Hematopoietic multipotent progenitor cell treated with erythropoietin and hydrocortisone succinate and interleukin-3 and kit ligand, for 6 days (in vitro differentiated cells): Measurements from ENCODE around the gene CYB5D1.

ENCODE experiments used
- DNase-seq: peaks from one replicate; pipeline ENCODE4 v3.0.0-alpha.2; 2015

Gene CYB5D1

DNA sequence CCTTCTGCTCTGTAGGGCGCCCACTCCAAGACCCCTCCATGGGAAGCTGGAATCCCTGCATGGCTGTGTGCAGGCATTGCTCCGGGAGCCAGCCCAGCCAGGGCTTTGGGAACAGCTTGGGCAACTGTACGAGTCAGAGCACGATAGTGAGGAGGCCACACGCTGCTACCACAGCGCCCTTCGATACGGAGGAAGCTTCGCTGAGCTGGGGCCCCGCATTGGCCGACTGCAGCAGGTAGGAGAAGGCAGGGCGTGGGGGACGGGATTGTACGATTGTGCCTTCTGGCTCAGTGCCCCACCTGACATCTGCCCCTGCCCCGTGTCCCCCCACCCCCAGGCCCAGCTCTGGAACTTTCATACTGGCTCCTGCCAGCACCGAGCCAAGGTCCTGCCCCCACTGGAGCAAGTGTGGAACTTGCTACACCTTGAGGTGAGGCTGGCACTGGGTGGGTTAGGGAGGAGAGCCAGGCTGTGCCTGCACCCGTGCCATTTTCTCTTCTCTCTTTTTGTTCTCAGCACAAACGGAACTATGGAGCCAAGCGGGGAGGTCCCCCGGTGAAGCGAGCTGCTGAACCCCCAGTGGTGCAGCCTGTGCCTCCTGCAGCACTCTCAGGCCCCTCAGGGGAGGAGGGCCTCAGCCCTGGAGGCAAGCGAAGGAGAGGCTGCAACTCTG lies 11.6 kb upstream of the CYB5D1 start:
- DNase-seq = no peak

DNA sequence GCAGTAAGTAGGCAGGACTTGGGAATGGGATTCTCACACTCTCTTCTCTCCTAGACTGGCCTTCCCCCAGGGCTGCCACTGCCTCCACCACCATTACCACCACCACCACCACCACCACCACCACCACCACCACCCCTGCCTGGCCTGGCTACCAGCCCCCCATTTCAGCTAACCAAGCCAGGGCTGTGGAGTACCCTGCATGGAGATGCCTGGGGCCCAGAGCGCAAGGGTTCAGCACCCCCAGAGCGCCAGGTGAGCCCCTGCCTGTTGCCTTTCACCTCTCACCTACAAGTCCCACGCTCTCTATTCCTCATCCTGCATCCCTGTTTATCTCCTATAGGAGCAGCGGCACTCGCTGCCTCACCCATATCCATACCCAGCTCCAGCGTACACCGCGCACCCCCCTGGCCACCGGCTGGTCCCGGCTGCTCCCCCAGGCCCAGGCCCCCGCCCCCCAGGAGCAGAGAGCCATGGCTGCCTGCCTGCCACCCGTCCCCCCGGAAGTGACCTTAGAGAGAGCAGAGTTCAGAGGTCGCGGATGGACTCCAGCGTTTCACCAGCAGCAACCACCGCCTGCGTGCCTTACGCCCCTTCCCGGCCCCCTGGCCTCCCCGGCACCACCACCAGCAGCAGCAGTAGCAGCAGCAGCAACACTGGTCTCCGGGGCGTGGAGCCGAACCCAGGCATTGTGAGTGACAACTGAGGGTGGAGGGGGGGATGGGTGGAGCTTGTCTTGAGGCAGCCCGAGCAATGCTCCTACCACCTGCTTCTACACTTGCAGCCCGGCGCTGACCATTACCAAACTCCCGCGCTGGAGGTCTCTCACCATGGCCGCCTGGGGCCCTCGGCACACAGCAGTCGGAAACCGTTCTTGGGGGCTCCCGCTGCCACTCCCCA lies 10.8 kb upstream of the CYB5D1 start:
- DNase-seq = no peak

DNA sequence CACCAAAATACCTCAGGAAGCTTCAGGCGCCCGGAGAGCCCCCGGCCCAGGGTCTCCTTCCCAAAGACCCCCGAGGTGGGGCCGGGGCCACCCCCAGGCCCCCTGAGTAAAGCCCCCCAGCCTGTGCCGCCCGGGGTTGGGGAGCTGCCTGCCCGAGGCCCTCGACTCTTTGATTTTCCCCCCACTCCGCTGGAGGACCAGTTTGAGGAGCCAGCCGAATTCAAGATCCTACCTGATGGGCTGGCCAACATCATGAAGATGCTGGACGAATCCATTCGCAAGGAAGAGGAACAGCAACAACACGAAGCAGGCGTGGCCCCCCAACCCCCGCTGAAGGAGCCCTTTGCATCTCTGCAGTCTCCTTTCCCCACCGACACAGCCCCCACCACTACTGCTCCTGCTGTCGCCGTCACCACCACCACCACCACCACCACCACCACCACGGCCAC lies 9.6 kb upstream of the CYB5D1 start:
- no peak for DNase-seq

DNA sequence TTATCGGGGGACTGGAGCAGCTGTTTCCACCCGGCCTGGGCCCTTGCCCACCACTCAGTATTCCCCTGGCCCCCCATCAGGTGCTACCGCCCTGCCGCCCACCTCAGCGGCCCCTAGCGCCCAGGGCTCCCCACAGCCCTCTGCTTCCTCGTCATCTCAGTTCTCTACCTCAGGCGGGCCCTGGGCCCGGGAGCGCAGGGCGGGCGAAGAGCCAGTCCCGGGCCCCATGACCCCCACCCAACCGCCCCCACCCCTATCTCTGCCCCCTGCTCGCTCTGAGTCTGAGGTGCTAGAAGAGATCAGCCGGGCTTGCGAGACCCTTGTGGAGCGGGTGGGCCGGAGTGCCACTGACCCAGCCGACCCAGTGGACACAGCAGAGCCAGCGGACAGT lies 9.1 kb upstream of the CYB5D1 start:
- DNase-seq = no peak

DNA sequence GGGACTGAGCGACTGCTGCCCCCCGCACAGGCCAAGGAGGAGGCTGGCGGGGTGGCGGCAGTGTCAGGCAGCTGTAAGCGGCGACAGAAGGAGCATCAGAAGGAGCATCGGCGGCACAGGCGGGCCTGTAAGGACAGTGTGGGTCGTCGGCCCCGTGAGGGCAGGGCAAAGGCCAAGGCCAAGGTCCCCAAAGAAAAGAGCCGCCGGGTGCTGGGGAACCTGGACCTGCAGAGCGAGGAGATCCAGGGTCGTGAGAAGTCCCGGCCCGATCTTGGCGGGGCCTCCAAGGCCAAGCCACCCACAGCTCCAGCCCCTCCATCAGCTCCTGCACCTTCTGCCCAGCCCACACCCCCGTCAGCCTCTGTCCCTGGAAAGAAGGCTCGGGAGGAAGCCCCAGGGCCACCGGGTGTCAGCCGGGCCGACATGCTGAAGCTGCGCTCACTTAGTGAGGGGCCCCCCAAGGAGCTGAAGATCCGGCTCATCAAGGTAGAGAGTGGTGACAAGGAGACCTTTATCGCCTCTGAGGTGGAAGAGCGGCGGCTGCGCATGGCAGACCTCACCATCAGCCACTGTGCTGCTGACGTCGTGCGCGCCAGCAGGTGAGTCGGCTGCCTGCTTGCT lies 8.6 kb upstream of the CYB5D1 start:
- no peak for DNase-seq

DNA sequence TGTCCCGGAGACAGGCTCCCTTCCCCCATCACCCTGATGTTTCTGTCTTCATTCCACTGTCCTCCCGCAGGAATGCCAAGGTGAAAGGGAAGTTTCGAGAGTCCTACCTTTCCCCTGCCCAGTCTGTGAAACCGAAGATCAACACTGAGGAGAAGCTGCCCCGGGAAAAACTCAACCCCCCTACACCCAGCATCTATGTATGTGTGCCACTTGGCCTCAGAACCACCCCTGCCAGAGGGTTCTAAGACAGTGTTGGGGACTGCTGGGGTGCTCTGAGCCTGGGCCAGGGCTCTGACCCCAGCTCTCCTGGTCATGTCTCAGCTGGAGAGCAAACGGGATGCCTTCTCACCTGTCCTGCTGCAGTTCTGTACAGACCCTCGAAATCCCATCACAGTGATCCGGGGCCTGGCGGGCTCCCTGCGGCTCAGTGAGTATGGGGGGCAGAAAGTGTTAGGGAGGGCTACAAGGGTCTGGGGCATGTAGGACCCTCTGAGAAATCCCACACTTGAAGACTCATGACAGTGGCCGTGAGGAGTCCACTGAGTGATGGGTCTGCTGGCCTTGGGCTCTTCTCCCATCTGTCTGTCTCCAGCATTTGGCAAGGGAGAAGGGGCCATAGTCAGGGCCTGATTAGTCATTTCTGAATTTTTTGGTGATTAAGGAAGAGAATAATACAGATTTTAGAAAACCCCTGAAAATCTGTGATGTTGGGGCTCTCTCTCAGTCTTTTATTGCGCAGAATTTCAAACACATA lies 7.9 kb upstream of the CYB5D1 start:
- DNase-seq = no peak

DNA sequence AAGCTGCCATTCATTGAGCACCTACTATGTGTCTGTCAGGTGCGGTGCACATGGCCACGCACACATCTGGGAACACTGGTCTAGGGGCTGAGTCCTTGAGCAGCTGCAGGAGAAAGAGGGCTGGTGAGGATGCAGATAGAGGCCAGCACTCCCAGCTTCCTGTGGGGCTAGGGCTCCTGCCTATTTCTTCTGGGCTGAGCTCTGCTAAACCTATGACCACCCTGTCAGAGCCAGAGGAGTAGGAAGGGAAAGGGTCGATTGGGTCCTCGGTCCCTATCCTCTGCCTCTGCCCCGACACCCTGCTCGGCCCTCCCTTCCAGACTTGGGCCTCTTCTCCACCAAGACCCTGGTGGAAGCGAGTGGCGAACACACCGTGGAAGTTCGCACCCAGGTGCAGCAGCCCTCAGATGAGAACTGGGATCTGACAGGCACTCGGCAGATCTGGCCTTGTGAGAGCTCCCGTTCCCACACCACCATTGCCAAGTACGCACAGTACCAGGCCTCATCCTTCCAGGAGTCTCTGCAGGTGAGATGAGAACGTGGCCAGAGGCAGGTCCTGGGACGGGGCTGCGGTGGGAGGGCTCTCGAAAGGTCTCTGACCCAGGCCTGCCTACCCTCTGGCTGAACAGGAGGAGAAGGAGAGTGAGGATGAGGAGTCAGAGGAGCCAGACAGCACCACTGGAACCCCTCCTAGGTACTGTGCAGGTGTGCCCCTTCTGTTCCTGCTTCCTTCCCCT lies 6.9 kb upstream of the CYB5D1 start:
- DNase-seq = no peak

DNA sequence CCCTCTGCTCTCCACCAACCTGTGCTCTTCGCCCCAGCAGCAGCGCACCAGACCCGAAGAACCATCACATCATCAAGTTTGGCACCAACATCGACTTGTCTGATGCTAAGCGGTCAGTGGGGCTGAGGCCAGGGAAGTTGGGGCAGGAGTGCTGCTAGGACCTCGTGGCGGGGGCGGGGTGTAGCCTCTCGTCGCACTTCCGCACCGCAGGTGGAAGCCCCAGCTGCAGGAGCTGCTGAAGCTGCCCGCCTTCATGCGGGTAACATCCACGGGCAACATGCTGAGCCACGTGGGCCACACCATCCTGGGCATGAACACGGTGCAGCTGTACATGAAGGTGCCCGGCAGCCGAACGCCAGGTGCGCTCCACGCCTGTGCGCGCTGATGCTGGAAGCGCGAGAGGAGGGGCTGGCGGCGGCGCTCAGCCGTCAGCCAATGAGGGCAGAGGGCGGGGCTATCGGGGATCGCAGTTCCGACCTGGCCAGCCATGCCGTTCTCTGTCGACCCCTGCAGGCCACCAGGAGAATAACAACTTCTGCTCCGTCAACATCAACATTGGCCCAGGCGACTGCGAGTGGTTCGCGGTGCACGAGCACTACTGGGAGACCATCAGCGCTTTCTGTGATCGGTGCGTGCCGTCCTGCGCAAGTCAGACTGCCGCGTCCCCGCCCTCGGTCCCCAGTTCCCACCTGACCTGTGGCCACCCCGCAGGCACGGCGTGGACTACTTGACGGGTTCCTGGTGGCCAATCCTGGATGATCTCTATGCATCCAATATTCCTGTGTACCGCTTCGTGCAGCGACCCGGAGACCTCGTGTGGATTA lies 6.2 kb upstream of the CYB5D1 start:
- DNase-seq = peak; percentile 97

DNA sequence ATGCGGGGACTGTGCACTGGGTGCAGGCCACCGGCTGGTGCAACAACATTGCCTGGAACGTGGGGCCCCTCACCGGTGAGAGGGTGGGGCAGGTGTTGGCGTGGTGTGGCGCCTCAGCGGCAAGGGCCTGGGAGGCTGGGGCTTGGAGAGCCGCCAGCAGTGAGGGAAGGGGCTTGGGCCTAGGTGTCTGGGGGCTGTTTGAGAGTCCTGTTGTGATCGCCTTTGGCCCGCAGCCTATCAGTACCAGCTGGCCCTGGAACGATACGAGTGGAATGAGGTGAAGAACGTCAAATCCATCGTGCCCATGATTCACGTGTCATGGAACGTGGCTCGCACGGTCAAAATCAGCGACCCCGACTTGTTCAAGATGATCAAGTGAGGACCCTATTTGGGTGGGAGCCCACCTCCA lies 5.5 kb upstream of the CYB5D1 start:
- no peak for DNase-seq

DNA sequence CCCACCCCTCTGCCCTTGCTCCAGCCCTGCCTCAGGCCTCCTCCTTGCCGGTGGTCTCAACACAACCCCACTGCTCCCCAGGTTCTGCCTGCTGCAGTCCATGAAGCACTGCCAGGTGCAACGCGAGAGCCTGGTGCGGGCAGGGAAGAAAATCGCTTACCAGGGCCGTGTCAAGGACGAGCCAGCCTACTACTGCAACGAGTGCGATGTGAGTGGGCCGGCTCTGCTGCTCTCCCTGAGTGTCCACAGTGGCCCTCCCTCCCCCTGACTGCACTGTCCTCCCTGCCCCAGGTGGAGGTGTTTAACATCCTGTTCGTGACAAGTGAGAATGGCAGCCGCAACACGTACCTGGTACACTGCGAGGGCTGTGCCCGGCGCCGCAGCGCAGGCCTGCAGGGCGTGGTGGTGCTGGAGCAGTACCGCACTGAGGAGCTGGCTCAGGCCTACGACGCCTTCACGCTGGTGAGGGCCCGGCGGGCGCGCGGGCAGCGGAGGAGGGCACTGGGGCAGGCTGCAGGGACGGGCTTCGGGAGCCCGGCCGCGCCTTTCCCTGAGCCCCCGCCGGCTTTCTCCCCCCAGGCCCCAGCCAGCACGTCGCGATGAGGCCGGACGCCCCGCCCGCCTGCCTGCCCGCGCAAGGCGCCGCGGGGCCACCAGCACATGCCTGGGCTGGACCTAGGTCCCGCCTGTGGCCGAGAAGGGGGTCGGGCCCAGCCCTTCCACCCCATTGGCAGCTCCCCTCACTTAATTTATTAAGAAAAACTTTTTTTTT lies 4.7 kb upstream of the CYB5D1 start:
- no peak for DNase-seq

DNA sequence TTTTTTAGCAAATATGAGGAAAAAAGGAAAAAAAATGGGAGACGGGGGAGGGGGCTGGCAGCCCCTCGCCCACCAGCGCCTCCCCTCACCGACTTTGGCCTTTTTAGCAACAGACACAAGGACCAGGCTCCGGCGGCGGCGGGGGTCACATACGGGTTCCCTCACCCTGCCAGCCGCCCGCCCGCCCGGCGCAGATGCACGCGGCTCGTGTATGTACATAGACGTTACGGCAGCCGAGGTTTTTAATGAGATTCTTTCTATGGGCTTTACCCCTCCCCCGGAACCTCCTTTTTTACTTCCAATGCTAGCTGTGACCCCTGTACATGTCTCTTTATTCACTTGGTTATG lies 4.1 kb upstream of the CYB5D1 start:
- DNase-seq = no peak

DNA sequence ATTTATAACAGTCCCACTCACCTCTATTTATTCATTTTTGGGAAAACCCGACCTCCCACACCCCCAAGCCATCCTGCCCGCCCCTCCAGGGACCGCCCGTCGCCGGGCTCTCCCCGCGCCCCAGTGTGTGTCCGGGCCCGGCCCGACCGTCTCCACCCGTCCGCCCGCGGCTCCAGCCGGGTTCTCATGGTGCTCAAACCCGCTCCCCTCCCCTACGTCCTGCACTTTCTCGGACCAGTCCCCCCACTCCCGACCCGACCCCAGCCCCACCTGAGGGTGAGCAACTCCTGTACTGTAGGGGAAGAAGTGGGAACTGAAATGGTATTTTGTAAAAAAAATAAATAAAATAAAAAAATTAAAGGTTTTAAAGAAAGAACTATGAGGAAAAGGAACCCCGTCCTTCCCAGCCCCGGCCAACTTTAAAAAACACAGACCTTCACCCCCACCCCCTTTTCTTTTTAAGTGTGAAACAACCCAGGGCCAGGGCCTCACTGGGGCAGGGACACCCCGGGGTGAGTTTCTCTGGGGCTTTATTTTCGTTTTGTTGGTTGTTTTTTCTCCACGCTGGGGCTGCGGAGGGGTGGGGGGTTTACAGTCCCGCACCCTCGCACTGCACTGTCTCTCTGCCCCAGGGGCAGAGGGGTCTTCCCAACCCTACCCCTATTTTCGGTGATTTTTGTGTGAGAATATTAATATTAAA lies 3.6 kb upstream of the CYB5D1 start:
- DNase-seq = no peak

DNA sequence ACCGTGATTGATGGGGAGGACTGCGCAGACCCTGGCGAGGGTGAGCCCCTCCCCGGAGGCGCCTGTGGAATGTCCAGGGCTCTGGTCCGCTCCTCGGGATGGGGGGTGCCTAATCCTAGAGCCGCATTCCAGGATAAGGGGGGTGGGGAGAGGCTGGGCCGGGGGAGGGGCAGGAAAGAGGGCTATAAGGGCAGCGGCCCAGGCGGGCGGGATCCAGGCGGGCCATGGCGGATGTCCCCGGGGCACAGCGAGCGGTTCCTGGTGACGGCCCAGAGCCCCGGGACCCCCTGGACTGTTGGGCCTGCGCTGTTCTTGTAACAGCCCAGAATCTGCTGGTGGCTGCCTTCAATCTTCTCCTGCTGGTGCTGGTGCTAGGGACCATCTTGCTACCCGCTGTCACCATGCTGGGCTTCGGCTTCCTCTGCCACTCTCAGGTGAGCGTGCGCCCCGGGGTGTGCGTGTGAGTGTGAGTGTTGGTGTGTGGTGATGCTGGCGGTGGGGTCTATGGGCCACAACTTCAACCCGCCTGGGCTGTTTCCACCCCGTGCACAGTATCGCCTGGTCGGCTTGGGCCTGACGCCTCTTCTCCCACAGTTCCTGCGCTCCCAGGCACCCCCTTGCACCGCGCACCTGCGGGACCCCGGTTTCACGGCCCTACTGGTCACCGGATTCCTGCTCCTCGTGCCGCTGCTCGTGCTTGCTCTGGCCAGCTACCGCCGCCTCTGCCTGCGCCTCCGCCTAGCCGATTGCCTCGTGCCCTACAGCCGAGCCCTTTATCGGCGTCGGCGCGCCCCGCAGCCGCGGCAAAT lies 2.7 kb upstream of the CYB5D1 start, which contains the start of gene TMEM88:
TMEM88 (plus strand) TSS at position 216 of the 809 bp plus-strand sequence; CDS start at position 225, 9 bp downstream.
- DNase-seq = no peak

DNA sequence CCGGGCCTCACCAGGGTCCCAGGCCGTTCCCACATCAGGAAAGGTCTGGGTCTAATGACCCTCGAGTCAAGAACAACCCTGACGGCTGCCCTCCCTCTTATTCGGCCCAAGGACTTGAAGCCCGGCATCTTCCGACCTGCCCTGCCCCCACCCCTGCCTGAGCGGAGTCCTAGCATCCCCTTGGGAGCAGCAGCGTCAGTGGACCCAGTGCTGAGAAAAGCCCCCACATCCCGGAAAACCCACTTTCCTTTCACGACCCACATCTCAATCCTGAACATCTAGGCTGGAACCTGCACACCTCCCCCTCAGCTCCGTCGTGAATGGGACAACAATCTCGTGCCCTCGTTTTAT lies 2.2 kb upstream of the CYB5D1 start:
- DNase-seq = no peak

DNA sequence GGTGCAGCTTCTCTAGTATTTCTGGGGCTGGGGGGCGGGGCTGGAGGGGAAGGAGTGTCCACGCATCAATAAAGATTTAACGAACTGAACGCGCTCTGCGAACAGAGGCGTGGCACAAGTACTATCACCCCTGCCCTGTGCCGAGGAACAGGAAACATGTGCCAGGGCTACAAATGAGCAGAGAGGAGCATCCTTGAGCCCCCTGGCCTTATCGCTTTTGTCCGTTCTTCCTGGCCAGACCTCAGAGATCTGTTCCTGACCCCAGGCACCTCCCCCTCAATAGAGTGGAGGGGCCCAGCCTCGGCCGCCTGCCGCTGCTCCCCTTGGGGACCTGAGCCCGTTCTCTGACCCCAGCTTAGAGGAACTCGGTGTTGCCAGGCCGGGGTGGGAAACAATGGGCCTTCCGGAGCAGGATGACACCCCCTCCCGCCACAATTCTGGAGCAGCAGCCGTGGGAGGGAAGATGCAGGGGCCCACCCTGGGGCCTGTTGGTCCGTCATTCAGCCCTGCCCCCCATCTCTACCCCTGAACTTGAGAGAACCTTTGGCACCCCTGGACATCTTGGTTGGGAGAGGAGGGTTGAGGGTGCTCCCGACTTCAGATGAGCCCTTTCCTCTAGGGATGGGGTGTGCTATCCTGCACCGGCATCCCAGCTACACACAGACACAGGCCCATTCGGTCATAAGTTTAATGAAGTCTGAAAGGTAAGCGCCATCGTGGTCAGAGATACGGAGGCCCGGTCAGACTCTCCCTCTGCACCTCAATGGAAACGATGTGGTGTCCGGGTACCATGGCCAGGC lies 1.6 kb upstream of the CYB5D1 start:
- DNase-seq = peak; percentile 95

DNA sequence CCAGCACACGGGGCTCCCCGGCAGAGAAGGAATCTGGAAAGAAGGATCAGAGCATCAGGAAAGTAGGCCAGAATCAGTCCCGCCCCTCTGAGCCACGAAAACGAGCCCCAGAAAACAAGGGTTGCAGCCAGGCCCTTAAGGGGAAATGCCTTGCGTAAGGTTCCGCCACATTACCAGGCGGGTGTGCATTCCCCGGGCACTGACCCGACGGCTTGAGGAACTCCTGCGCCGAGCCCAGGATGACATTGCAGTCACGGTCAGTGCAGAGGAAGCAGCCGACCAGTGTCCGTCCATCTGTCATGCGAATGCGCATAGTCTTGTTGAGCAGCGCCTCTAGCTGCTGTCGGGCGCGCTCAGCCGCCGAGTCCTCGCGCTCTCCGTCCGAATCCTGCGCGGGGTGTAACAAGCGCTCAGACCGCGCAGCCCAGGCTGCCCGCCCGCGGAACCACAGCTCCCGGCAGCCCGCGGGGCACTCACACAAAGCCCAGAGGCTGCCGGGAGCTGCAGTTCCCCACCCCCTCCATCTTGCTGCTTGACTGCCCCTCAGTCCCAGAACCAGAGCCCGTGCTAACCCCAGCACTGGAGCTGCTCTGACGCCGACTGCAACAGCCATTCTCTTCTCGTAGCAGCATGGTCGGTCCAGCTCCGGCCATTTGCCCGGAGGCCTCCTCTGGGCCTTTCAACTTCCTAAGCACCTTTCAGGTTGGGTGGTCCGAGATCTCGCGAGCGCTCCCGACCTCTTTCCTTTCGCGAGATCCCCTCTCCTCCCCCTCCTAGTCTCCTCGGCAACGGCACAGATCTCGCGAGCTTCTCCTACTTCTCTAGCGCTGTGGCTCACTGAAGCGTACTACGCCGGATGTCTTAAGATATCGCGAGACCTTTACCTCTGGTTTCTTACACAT lies 741 bp upstream of the CYB5D1 start, which contains the start of gene NAA38:
NAA38 (minus strand) TSS at position 749 of the 902 bp plus-strand sequence; CDS start at position 653, 96 bp downstream.
- DNase-seq = peak; percentile 100

DNA sequence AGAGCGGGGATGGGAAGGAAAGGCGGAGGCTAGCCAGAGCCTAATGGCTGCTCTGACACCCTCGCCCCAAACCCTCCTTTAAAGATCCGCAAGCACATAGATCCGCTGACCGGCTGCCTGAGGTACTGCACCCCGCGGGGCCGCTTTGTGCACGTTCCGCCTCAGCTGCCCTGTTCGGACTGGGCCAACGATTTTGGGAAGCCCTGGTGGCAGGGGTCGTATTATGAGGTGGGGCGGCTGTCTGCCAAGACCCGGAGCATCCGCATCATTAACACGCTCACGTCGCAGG lies 663 bp downstream of the CYB5D1 start:
- DNase-seq = peak; percentile 76
